NB4 (cell line): ENCODE data around the gene LRIF1.

Experiments
- DNase-seq: peaks from one replicate; pipeline ENCODE4 v3.0.0; 2010; ENCODE audit warnings: low read depth
- H3K4me3 ChIP-seq: one replicate; pipeline ENCODE4 v1.5.1; 2011; ENCODE audit warnings: mild to moderate bottlenecking, low read depth, low read length, moderate library complexity
- MAX ChIP-seq: IDR thresholded peaks from 2 replicates; pipeline ENCODE4 v1.6.1; 2011; ENCODE audit warnings: low read depth, low read length
- MYC ChIP-seq: IDR thresholded peaks from 2 replicates; pipeline ENCODE4 v1.6.1; 2011; ENCODE audit warnings: low read depth, low read length
- POLR2A ChIP-seq: IDR thresholded peaks from 2 replicates; pipeline ENCODE4 v1.6.1; 2011; ENCODE audit warnings: mild to moderate bottlenecking; ENCODE audit not compliant: insufficient read length; ENCODE audit errors: extremely low read depth
- TF ChIP-seq, protein P1 (sequence below): IDR thresholded peaks from one replicate; pipeline ENCODE4 v1.5.1; 2012; ENCODE audit warnings: low read depth, low read length

LRIF1 gene

GRCh38 chr1:110928904-110929303 lies 34.8 kb downstream of the LRIF1 start:
- TF ChIP-seq POLR2A, result no peak
- TF ChIP-seq, protein P1, sequence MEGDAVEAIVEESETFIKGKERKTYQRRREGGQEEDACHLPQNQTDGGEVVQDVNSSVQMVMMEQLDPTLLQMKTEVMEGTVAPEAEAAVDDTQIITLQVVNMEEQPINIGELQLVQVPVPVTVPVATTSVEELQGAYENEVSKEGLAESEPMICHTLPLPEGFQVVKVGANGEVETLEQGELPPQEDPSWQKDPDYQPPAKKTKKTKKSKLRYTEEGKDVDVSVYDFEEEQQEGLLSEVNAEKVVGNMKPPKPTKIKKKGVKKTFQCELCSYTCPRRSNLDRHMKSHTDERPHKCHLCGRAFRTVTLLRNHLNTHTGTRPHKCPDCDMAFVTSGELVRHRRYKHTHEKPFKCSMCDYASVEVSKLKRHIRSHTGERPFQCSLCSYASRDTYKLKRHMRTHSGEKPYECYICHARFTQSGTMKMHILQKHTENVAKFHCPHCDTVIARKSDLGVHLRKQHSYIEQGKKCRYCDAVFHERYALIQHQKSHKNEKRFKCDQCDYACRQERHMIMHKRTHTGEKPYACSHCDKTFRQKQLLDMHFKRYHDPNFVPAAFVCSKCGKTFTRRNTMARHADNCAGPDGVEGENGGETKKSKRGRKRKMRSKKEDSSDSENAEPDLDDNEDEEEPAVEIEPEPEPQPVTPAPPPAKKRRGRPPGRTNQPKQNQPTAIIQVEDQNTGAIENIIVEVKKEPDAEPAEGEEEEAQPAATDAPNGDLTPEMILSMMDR, result no peak
- no peak for TF ChIP-seq MYC
- no peak for TF ChIP-seq MAX
- H3K4me3 ChIP-seq, result no peak overlapping the region
- no peak for DNase-seq

DNA sequence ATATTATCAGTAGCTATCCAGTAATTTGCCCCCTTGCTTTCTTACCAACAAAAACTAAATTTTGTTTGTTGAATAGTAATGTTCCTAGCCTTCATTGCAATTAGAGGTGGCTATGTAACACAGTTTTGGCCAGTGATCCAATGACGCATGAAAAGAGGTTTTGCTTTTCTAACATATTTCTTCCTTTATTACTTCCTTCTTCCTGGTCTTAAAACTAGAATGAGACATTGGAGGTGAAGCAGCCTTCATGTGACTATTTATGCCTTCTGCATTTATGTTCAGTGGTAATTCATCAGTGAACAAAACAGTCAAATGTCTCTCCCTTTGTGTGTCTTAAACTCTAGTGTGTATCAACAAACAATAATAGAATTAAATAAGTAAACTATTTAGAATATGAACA lies 35.5 kb downstream of the LRIF1 start:
- TF ChIP-seq, protein P1, result no peak
- TF ChIP-seq MAX (no peak), POLR2A (no peak), MYC (no peak)
- H3K4me3 ChIP-seq, result no peak overlapping the region
- no peak for DNase-seq

DNA sequence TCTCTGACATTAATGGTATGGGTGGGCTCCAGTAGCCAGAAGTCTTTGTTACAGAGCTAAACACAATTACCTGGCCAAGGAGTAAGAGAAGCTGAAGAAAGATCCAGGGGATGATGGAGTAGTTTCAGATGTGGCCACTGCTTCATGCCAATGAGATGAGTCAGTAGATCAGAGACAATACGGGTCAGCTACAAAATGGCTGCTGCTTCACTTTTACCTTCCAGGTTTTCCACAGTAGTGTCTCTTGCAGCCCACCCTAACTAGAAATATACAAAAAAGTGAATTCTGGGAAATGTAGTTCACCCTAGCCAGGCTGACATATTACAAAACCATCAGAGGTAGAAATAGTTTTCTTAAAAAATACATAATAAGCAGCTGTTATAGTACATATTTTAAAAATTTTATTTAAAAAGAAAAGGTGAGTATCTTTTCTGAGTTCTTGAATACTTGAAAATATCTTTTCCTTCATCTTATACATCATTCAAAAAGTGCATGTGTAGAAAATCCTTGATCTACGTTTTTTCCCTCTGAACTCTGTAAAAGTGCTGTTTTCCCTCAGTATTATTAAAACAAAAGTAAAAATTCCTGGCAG lies 36.1 kb downstream of the LRIF1 start:
- no peak overlapping the region for H3K4me3 ChIP-seq
- DNase-seq, result no peak
- no peak for TF ChIP-seq POLR2A
- TF ChIP-seq, protein P1, result no peak
- no peak for TF ChIP-seq MAX
- no peak for TF ChIP-seq MYC

DNA sequence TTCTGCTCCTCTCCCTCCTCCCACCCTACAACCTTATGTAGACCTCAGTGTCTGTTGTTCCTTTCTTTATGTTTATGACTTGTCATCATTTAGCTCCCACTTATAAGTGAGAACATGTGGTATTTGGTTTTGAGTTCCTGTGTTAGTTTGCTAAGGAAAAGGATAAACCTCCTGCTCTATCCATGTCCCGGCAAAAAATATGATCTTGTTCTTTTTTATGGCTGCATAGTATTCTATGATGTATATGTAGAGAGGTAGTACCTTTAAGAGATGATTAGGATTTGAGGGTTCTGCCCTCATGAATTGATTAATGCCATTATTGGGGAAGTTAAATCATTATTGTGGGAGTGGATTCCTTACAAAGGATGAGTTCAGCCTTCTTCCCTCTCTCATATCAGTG lies 41.8 kb downstream of the LRIF1 start:
- TF ChIP-seq, protein P1, result no peak
- TF ChIP-seq MYC (no peak), MAX (no peak)
- no peak overlapping the region for H3K4me3 ChIP-seq
- no peak for DNase-seq

DNA sequence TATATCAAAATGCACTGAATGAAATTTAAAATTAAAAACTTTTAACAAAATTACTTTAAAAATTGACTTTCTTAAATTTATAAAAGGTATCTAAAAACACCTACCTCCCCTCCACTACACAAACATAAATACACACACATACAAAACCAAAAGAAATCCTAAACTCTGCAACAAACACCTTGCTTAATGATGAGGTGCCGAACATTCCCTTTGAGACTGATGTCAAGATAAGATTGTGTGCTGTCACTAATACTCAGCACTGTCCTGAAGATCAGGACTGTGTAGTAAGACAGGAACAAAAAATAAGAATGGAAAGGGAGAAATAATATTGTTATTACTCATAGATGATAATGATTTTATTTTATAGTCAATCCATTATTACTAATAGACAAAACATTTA lies 45.7 kb downstream of the LRIF1 start:
- H3K4me3 ChIP-seq, result no peak overlapping the region
- TF ChIP-seq, protein P1, result no peak
- TF ChIP-seq MAX (no peak), MYC (no peak), POLR2A (no peak)
- no peak for DNase-seq
